CD4-positive, alpha-beta T cell (primary cell): ENCODE results near the gene EIF2B1. TPM values are rescaled to one million over a fixed set of nuclear protein-coding genes. Genes with fewer than 3 reads are reported as not detected.

Experiments used
- ATAC-seq: fragments of 200-7000 bp; cut with Tn5 transposase; one replicate; pipeline ENCODE4 v1.10.0; 2022; ENCODE audit warnings: mild to moderate bottlenecking; ENCODE audit not compliant: poor library complexity
- CTCF ChIA-PET: fragments of 350-600 bp; sonication (Branson Sonifier 250); formaldehyde crosslinking; loops from one replicate; lab custom pipeline; 2021; ENCODE audit warnings: antibody characterized with exemption, inconsistent platforms; lab: Charles Lee
- POLR2A ChIA-PET: fragments of 350-600 bp; sonication (Branson Sonifier 250); formaldehyde crosslinking; loops from one replicate; lab custom pipeline; 2021; ENCODE audit warnings: antibody characterized with exemption, inconsistent platforms; lab: Charles Lee
- DNase-seq, 14 experiments: peaks; one replicate each; pipeline ENCODE4 v3.0.0-alpha.2; 2013 to 2020; ENCODE audit warnings: mixed read lengths in 2 of 14
- H3K27ac ChIP-seq, 2 donors: one replicate each; pipeline versions ENCODE4 v1.5.1 to v1.7.0; 2013; ENCODE audit warnings: low read length in 2 of 2, low read depth in 1 of 2, mild to moderate bottlenecking in 1 of 2
- H3K27me3 ChIP-seq, 2 experiments: 1 replicate in 1 of 2; 2 replicates in 1 of 2; pipeline versions ENCODE4 v1.6.1 to v1.7.0; 2013; ENCODE audit warnings: low read length in 2 of 2, control low read depth in 1 of 2, mild to moderate bottlenecking in 1 of 2, moderate library complexity in 1 of 2; ENCODE audit not compliant: insufficient read depth in 2 of 2, control insufficient read depth in 1 of 2
- H3K36me3 ChIP-seq: one replicate; pipeline ENCODE4 v1.6.1; 2013; ENCODE audit warnings: low read length, control low read depth; ENCODE audit not compliant: insufficient read depth
- H3K4me1 ChIP-seq: one replicate; pipeline ENCODE4 v1.6.1; 2013; ENCODE audit warnings: low read length, control low read depth; ENCODE audit not compliant: insufficient read depth
- H3K4me3 ChIP-seq: one replicate; pipeline ENCODE4 v1.5.1; 2013; ENCODE audit warnings: mild to moderate bottlenecking, low read length, moderate library complexity
- H3K9me3 ChIP-seq, 2 experiments: 1 replicate in 1 of 2; 2 replicates in 1 of 2; pipeline versions ENCODE4 v1.6.1 to v1.7.0; 2013; ENCODE audit warnings: low read length in 2 of 2, mild to moderate bottlenecking in 2 of 2, control low read depth in 1 of 2, moderate library complexity in 1 of 2; ENCODE audit not compliant: control insufficient read depth in 1 of 2, insufficient read depth in 1 of 2
- H3K27ac Mint-ChIP-seq: one replicate; pipeline ENCODE4 v1.8.0; 2020; ENCODE audit warnings: mixed read lengths
- H3K27me3 Mint-ChIP-seq: one replicate; pipeline ENCODE4 v1.8.0; 2021; ENCODE audit warnings: mixed read lengths
- H3K36me3 Mint-ChIP-seq: one replicate; pipeline ENCODE4 v1.8.0; 2021; ENCODE audit warnings: low read depth, mixed read lengths
- H3K4me1 Mint-ChIP-seq: one replicate; pipeline ENCODE4 v1.8.0; 2021; ENCODE audit warnings: low read depth, mixed read lengths
- H3K4me3 Mint-ChIP-seq: one replicate; pipeline ENCODE4 v1.8.0; 2020; ENCODE audit warnings: mild to moderate bottlenecking, mixed read lengths
- H3K9me3 Mint-ChIP-seq: one replicate; pipeline ENCODE4 v1.8.0; 2020; ENCODE audit warnings: mixed read lengths
- intact Hi-C, 2 experiments: fragments of 100-400 bp; cut with DNase I in 1 of 2; cut with micrococcal nuclease in 1 of 2; formaldehyde crosslinking; loops; one replicate each; pipeline versions ENCODE4 v1.15.1 to v1.9.0; 2023 to 2025; cut with DNase I, micrococcal nuclease
- total RNA-seq, 174 experiments: library from RNA in 2 of 174; stranded (reverse) in 2 of 174; gene quantifications; one replicate each; pipeline ENCODE4 v1.2.3 and lab custom pipeline; 2021 to 2026
- TF ChIP-seq, protein P1 (sequence below): fragments of 200-600 bp; IDR thresholded peaks from one replicate; pipeline ENCODE4 v1.8.0; 2022; ENCODE audit warnings: antibody characterized with exemption, mild to moderate bottlenecking

The EIF2B1 gene
- total RNA-seq, 2 experiments from 2014 or later = 36.0 to 37.3 TPM

- TF ChIP-seq, protein P1, sequence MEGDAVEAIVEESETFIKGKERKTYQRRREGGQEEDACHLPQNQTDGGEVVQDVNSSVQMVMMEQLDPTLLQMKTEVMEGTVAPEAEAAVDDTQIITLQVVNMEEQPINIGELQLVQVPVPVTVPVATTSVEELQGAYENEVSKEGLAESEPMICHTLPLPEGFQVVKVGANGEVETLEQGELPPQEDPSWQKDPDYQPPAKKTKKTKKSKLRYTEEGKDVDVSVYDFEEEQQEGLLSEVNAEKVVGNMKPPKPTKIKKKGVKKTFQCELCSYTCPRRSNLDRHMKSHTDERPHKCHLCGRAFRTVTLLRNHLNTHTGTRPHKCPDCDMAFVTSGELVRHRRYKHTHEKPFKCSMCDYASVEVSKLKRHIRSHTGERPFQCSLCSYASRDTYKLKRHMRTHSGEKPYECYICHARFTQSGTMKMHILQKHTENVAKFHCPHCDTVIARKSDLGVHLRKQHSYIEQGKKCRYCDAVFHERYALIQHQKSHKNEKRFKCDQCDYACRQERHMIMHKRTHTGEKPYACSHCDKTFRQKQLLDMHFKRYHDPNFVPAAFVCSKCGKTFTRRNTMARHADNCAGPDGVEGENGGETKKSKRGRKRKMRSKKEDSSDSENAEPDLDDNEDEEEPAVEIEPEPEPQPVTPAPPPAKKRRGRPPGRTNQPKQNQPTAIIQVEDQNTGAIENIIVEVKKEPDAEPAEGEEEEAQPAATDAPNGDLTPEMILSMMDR = no peak
- Histone ChIP-seq H3K27ac (no peak overlapping the region), H3K9me3 (no peaks in the 10 kb centered on the region), H3K4me3 (no peak overlapping the region), H3K27me3 (no peaks in the 10 kb centered on the region), H3K4me1 (no peaks in the 10 kb centered on the region), H3K36me3 (no peaks in the 10 kb centered on the region)
- no peaks in the 10 kb centered on the region for H3K36me3 Mint-ChIP-seq
- no peak overlapping the region for H3K27ac Mint-ChIP-seq
- H3K9me3 Mint-ChIP-seq = no peaks in the 10 kb centered on the region
- H3K4me3 Mint-ChIP-seq = no peak overlapping the region
- ATAC-seq (no peak), DNase-seq (no peak)
- ChIA-PET POLR2A (no interaction called here), CTCF (no interaction called here)
- intact Hi-C loops = no loop called here
- peaks cover 5% of the 10 kb centered on the region for H3K4me1 Mint-ChIP-seq
- peaks cover 3% of the 10 kb centered on the region for H3K27me3 Mint-ChIP-seq
Observed at GRCh38 chr12:123572391-123572790, 61.1 kb downstream of the EIF2B1 start.

DNA sequence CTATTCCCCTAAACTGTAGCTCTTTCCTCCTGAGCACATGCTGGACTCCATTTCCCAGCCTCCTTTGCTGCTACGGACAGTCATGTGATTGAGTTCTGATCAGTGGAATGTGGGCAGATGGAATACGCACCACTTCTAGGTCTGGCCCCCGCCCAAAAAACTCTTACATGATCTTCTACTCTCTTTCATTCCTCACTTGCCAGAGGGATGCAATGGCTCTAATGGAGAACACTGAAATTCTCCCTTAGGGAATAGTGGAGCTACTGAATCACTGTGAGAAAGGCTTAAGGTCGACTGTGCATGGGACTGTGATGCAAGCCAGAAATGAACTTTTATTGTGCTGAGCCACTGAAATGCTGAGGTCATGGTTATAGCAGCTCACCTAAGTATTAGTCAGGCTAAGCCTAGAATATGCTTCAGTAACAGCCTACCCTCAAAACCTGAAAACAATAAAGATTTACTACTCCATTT lies 62.1 kb downstream of the EIF2B1 start:
- Mint-ChIP-seq H3K27me3 (peaks cover 3% of the 10 kb centered on the region), H3K4me1 (peaks cover 5% of the 10 kb centered on the region), H3K27ac (no peak overlapping the region), H3K9me3 (no peaks in the 10 kb centered on the region), H3K36me3 (no peaks in the 10 kb centered on the region), H3K4me3 (no peak overlapping the region)
- no peaks in the 10 kb centered on the region for H3K4me1 ChIP-seq
- H3K27me3 ChIP-seq = no peaks in the 10 kb centered on the region
- DNase-seq = no peak
- no peak for ATAC-seq
- intact Hi-C loops = no loop called here
- TF ChIP-seq, protein P1 = no peak
- H3K36me3 ChIP-seq = no peaks in the 10 kb centered on the region
- no peak overlapping the region for H3K4me3 ChIP-seq
- H3K9me3 ChIP-seq = no peaks in the 10 kb centered on the region
- ChIA-PET CTCF (no interaction called here), POLR2A (interaction anchor here (0.5 kb wide), 1 partner anchor 1207 kb away, joined by 5 read pairs; no protein-coding TSS in a partner anchor)
- H3K27ac ChIP-seq = no peak overlapping the region

Other genes starting within 250 kb of the EIF2B1 start
- gene KMT5A, start 249.6 kb downstream of the EIF2B1 start, total RNA-seq = 10 to 100 TPM; 28.3 to 30.9 TPM
- 1 to 10 TPM; 4.9 to 5.5 TPM for gene RILPL2, start 197.0 kb downstream of the EIF2B1 start, total RNA-seq
- gene SNRNP35, start 175.5 kb downstream of the EIF2B1 start, total RNA-seq = 10 to 100 TPM; 26.2 to 28.6 TPM
- 1 to 10 TPM; 3.3 to 3.4 TPM for gene RILPL1, start 100.0 kb downstream of the EIF2B1 start, total RNA-seq
- gene TMED2, start 49.1 kb downstream of the EIF2B1 start, total RNA-seq = 10 to 100 TPM; 90.8 to 94.8 TPM
- gene DDX55, start 31.6 kb downstream of the EIF2B1 start, total RNA-seq = 10 to 100 TPM; 33.3 to 37.1 TPM
- gene GTF2H3, start 143 bp upstream of the EIF2B1 start, total RNA-seq = 10 to 100 TPM; 12.3 to 12.9 TPM
- gene TCTN2, start 37.4 kb upstream of the EIF2B1 start, total RNA-seq = 1 to 10 TPM; 3.2 to 3.5 TPM
- 10 to 100 TPM; 25.3 to 26.6 TPM for gene ATP6V0A2, start 78.7 kb upstream of the EIF2B1 start, total RNA-seq
- gene DNAH10, start 128.6 kb upstream of the EIF2B1 start, total RNA-seq = under 1 TPM; 0.16 to 0.17 TPM